ENCODE data around the gene TTC39A.

The TTC39A gene

DNA sequence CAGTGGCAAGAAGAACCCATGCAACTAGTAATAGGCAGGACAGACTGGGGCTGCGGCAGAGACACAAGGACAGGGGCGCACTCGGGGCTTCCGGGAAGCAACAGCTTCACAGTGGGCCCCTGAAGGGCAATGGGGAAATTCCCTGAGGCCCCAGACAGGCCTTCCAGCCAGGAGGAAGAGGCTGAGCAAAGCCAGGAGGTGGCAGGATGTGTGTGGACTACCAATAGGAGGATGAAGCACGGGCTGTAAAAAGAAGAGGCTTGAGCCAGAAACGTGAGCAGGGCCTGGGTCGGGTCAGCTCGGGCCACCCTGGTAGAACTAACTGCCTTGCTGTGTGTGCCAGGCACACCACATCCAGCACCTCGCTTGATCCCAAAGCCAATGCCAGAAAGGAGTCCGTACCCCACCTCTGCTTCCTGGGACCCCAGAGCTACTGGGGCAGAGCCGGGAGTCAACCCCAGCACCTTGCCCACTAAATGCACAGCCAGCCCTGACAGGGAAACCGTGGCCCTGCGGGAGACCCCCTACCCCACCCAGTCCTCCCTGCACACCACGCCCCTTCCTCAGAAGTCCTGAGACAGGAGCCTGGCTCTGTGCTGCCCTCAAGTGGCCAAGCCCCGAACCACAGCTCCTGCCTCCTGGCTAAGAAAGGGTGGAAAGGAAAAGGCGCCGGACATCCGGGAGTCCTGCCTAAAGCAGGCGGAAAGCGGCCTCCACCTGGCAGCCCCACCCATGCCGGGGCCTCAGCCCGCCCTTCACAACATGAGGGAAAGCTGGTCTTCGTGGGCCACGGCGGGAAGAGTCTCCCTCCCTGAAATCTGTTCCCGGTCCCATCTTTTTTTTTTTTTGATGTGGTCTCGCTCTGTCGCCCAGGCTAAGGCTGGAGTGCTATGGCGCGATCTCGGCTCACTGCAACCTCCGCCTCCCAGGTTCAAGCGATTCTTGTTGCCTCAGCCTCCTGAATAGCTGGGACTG lies 33.7 kb downstream of the TTC39A start:
- peak; percentile 56 for DNase-seq

DNA sequence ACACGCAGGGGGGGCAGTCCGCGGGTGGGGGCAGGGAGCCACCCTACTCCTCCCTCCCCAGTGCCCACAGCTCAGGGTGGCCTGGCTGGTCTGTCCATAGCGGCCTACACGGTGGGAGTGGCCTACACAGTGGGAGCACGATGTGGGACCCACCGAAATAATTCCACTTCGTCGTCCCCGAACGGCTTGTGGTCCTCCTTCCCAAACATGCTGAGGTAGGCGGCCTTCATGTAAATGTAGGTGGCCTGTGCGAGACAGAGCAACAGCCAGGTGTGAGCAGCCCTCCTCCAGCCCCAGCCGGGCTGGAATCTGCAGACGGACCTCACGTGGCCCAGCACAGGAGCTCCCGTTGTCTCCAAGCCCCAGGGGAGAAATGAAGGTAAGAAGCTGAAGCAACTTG lies 34.4 kb downstream of the TTC39A start:
- DNase-seq: no peak

DNA sequence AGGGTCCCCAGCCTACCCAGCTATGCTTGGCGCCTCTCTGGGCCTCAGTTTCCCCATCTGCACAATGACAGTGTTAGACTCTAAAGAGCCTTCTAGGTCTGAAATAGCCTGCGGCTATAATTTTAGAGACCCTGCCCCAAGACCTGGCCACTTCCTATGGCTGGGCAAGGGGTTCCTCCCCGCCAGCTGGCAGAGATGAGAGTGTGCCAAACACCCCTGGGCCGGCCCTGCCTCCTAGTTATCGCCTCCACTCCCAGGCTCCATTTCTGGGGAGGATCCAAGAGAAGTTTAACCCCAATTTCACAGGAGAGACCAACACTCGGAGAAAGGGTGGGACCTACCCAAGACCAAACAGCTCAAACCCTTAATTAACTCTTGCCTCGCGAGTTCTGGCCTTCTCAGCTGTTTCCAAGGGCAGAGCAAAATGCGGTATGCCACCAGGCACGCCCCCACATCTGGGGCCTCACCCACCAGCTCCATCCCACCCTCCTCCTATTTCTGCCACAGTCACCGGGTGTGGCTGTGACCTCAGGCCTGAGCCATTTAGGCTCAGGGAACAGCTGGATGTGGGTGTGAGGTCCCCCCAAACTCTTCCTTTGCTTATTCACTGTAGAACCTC lies 35.7 kb downstream of the TTC39A start:
- DNase-seq: no peak

DNA sequence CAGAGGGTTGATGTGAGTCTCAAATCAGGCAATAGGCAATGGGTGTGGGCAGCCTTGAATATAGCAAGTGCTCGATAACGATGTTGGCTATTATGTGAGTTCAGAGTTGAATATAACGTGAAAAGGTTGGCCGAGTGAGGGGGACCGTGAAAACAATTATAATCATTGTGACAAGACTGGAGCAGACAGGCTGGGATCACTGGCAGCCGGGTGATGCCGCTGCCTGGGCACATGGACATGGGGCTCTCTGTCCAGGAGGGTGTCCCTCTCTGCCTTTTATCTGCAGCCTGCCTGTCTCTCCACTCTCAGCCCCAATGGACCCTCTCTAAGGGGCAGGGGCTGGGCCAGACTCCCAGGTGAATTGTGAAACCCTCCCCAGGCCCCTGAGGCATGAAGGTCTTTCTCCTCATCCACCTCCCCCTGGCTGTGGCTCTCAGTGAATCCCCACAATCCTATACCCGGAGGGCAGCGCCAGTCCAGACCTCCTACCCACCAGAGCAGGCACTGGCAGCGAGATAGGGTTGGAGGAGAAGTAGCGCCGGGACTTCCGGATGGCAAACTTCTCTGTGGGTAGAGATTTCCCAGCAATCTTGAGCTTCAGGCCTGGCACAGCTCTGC lies 36.4 kb downstream of the TTC39A start:
- no peak for DNase-seq

DNA sequence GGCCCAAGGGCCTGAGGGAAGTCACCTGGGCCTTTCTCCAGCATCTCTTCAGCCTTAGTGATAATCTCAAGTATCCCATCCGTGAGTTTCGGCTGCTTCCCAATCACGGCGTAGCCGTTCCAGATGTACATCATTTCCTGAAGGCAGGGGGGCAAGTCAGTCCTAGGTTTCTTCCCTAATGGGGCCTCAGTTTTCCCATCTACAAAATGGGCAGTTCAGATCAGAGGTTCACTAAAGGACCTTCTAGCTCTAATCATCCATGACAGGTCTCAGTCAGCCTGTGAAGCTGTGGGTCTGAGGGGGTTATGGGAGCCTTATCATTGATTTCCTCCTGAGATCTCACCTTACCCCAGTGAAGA lies 39.9 kb downstream of the TTC39A start:
- no peak for DNase-seq

DNA sequence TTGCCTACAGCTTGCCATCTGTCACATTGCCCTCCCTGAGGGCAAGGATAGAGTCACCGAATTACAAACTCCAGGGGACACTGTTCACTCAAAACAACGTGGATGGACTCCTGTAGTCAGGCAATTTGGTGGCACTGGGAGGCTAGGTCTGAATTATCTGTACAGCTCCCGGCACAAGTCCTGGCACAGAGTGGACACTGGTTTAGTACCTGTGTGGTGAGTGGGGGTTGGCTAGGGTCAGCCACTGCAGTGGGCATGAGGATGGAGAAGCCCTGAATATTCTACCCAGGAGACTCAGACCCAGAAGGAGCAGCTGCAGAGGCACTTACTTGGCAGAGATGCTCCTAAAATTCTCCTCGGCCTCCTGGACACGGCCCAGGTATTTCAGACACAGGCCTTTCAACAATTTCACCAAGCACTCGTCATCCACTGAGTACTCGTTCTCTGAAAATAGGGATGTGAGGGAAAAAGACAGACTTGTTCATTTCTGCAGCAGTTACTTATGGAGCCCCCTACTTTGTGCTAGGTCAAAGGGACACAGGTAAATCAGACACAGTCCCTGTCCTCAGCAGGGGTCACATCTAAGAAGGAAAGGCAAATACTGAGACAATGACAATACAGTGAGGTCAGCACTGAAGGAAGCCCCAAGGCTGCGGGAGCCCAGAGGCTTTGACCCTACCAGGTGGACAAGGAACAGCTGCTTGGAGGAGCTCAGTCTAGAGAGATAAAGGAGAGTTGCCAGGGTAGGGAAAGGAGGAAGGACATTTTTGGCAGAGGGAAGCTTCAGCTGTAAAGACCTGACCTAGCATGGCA lies 40.5 kb downstream of the TTC39A start:
- no peak for DNase-seq

DNA sequence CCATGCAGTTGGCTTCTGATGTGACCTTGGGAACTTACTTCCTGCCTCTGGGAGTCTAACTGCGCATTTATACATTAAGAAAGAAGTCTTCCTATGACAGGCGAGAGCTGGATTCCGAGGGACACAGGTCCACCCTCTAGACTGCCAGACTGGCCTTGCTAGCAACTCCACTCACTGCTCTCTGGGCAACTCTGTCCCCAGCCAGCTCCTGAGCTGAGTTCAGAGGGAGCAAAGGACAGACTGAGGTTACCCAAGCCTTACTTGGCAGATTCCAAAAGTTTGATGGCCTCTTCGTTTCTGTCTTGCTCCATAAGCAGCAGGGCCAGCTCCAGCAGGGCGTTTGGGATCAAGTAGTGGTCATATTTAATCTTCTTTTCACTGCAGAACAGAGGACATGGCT lies 41.8 kb downstream of the TTC39A start:
- DNase-seq: no peak

DNA sequence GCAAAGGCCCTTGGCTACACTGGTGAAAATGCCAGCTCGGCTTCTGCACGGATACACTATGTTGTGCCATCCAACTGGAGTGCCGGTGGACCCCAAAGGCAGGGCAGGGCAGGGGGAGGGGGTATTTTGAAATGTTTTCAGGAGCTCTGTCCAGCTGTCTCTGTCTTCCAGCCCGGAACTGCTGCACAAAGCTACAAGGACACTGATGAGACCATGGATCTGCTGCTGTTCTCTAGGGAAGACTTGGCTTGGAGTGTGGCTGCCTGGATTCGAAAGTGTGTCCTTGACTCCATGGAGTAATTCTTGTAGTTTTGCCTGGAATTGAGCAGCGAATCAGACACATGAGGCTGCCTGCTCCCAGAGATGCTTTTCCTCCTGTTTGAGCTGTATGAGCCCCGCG lies 42.4 kb downstream of the TTC39A start:
- DNase-seq: no peak

DNA sequence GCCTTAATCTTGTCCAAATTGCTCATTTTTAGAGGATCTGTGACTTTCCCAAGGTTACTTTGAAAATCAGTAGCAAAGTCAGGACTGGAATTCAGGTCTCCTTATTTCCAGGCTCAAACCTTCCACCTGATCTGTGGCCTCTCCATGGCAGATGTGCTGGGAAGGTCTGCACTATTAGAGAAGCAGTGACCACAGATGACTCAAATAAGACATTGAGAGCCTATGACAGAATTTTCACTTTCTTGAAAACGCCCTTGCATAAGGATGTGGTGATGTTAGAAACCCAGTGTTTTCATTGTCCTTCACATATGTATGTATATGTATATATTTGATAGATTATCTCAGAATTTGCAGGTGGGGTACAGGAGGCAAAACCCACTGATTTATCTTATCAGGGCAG lies 45.3 kb downstream of the TTC39A start:
- no peak for DNase-seq

DNA sequence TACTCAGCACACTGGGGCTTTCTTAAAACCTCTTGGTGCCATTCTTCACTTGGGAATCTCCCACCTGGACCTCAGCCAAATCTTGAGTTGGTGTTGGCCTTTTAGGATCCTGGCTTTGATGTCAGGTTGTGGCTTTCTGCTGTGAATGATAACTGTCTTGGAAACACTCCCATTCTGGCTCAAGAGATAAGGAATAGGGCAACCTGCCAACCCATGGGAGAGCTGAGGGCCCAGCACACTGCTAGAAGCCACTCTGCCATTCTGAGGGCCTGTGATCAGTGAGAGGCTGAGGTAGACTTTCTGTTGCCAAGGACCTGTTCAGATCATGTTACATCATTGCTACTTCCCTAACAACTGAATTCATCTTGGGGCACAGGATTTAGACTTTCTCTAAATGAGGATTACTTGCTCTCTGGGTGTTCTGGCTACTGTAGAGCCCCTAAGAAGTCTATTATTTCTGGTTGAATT lies 45.8 kb downstream of the TTC39A start:
- peak; percentile 68 for DNase-seq

DNA sequence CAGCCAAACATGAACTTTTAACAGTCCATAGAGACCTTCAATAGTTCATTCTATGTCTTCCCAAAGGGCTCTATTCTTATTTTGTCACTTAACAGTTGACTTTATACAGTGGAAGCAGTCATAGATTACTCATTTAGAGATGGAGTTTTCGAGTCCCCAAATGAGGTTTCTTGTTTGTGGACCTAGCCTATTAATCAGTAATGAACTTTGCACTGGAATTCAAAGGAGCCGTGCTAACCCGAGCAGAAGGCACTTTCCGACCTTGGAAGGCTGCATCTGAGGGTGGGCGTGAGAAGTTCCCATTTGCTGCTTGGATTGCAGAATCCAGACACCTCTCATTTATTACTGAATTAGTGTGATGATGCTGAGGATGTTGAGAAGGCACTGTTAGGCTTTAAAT lies 46.4 kb downstream of the TTC39A start:
- no peak for DNase-seq

DNA sequence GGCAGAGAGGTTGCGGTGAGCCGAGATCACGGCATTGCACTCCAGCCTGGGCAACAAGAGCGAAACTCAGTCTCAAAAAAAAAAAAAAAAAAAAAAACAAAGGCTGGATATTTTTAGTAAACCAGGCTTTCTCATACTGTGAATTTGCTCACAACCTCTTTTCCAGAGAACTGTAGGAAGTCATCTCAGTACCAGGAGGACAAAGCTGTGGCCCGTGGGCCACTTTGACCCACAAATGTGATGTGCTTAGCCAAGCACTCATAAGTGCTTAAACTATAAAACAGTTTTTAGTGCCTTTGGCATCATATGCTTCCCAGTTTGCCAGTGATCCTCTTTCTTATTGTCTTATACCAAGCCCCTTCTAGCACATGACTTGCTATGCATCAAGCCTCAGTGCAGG lies 47.8 kb downstream of the TTC39A start:
- DNase-seq: no peak

DNA sequence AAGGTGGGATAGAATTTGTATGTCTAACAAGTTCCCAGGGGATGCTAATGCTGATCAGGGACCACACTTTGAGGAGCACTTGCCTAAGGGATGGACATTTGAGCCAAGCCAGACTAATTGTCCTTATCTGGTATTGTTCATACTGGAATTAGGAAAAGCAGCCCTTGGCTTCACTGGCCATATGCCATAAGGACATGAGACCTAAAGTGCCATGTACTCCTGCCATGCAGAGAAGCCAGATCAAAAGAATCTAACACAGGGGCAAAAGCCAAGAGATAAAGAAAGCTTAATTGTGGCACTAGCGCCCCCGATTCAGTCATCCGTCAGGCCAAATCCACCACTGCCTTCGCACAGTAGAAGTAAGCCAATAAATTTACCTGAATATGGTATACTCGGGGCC lies 48.6 kb downstream of the TTC39A start:
- DNase-seq: no peak

DNA sequence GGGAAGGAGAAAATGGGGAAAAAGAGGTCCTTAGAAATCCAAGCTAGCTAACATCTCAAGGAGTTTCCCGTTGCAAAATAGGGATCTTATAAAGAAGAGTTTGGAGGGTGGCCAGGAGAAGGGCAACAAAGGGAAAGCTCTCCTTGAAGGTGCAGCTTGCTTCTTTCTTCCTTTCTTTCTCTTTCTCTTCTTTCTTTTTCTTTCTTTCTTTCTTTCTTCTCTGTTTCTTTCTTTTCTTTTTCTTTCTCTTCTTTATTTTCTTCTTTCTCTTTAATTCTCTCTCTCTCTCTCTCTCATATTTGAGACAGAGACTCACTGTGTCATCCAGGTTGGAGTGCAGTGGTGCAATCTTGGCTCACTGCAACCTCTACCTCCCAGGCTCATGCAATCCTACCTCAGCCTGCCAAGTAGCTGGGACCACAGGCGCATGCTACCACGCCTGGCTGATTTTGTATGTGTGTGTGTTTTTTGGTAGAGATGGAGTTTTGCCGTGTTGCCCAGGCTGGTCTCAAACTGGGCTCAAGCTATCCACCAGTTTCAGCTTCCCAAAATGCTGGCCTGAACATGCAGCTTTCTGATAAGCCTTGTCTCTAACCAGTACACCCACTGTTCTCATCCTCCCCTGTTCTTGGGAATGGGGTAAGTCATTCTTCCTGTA lies 49.9 kb downstream of the TTC39A start:
- no peak for DNase-seq

DNA sequence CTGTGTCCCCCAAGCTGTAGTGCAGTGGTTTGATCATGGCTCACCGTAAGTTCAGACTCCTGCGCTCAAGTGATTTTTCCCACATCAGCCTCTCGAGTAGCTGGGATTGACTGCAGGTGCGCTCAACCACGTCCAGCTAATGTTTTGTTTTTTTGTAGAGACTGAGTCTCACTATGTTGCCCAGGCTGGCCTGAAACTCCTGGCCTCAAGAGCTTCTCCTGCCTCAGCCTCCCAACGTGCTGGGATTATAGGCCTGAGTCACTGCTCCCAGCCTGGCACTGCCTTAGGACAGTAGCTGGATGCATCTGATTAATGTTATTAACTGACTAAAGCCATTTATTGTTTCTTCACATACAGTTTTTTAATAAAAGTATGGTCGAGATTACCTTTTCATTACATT lies 54.1 kb downstream of the TTC39A start:
- DNase-seq: no peak

DNA sequence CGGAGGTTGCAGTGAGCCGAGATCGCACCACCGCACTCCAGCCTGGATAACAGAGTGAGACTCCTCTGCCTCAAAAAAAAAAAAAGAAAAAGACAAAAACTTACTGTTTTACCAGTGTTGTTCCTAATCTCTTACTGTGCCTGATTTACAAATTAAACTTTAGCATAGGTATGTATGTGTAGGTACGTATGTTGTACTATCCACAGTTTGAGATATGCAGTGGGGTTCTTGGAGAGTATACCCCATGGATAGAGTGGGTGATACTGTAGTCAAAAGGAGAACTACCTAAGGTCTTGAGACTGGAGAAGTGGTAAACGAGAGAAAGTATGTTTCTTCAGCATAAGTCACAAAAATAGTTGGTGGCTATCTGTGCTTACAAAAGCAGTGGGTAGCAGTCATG lies 55.7 kb downstream of the TTC39A start:
- DNase-seq: no peak

DNA sequence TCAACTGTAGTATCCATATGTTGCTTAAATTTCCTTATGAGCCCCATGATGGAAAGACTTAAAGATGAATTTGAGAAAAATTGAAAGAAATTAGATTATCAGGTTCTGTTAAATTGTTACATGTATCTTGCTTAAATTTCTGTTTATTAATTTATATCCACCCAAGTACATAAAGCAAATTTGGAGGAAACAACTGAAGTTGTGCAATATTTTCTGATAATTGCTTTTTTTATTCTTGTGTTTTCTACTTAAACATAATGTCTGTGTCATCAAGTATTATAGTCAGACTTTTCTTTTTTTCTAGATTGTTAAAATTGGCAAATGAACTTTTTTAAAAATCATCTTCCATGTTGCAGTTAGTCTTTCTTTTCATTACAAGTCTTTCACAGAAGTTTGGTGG lies 57.4 kb downstream of the TTC39A start:
- DNase-seq: no peak

DNA sequence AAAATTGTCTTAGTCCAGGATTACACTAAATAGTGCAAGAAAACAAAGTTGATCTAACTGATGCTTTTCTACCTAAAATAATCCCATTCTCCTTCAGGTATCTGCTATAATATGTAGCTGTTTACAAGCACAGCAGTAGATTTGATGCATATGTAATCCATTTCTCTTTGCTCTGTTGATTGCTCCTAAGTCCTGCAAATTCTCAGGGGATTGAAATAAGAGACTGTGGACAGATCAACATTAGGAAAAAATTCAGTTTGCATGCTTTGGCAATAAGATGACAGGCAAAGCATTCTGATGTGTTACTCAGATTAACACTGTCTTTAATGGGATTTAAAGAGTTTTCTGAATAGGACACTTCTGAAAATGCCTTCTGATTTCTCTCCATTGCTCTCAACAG lies 59.6 kb downstream of the TTC39A start:
- no peak for DNase-seq

DNA sequence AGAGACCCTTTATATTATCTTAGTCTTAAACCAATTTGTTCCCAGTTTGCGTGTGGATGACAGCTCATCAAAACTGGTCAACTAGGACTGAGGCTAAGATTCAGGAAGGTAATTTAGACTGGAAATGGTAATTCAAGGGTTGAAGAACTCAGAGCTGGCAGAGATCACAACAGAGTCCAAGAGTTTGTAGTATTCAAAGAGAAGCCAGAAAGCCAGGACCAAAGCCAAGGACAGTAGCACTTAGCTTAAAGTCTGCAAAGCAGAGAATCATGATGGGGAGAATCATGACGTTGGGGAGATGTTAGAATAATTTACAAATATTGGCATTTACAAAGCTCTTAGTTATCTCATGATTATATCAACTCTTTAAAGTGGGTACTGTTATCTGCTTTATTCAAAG lies 61.7 kb downstream of the TTC39A start:
- DNase-seq: no peak

DNA sequence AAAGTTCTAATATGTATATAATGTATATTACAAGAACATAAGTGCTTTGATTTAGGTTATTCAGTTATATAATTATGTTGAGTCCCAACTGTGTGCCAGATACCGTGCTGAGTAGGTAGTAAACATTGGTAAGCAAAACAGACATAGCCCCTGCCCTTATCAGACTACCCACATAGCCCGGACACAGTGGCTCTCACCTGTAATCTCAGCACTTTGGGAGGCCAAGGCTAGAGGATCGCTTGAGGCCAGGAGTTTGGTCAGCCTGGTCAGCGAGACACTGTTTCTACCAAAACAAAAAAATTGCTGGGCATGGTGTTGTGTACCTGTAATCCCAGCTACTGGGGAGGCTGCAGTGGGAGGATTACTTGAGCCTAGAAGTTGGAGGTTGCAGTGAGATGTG lies 63.6 kb downstream of the TTC39A start:
- DNase-seq: no peak

DNA sequence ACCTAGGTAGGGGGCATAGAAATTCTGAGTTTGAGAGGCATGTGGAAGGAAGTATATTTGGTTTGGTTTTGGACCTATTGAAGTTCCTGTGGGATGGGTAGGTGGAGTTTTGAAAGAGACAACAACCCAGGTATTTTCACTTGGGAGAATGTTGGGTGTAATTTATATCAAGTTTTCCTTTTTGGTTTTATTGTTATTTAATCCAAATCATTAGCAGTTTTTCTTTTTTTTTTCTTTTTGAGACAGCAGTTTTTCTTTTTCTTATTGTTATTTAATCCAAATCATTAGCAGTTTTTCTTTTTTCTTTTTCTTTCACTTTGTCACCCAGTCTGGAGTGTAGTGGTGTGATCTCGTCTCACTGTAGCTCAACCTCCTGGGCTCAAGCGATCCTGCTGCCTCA lies 64.2 kb downstream of the TTC39A start:
- DNase-seq: no peak

DNA sequence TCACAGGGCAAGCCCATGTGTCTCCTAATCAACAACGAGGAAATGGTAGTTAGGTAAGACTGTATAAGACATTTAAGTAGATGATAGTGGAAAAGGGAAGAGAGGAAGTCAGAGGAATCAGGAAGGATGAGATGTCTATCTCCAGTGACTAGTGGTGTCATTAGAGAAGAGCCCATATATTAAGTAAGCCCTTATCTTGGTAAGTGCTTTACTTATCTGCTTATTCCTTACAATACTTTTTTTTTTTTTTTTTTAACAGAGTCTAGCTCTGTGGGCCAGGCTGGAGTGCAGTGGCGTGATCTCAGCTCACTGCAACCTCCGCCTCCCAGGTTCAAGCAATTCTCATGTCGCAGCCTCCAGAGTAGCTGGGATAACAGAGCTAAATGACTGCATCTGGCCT lies 64.7 kb downstream of the TTC39A start:
- DNase-seq: no peak

DNA sequence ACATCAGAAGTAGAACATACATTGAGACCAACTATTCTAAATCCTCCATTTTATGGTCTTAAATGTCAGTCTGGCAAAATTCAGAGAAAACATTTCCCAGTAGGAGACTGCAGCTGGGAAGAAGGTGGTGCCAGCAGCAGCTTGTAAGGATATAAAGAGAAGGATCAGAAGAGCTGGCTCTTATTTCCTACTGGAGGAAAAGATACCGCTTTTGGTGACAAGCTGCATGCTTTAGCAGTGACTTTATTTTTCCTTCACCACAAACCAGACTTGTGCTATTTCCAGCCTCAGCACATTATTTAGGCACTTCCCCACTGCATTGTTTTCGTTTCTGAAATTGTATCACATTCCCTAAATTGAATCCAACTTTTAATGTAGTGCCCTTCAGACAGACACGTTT lies 65.9 kb downstream of the TTC39A start:
- no peak for DNase-seq
